Stomach (tissue), 4 donors: ENCODE measurements around the gene PROSER3.

Experiments
- CTCF ChIP-seq, 7 experiments: fragments of 450-650 bp in 4 of 7; fragments of 200-600 bp in 3 of 7; sonication (generic) in 3 of 7; IDR thresholded peaks; one replicate each; pipeline ENCODE4 v1.5.1; 2016 to 2019; ENCODE audit warnings: antibody characterized with exemption in 7 of 7, control low read depth in 2 of 7, mild to moderate bottlenecking in 1 of 7
- EP300 ChIP-seq: sonication (generic); formaldehyde crosslinking; IDR thresholded peaks from one replicate; pipeline ENCODE4 v1.6.1; 2017; ENCODE audit warnings: antibody characterized with exemption
- POLR2A ChIP-seq, 4 donors: fragments of 450-650 bp; IDR thresholded peaks; one replicate each; pipeline ENCODE4 v1.6.1; 2016; ENCODE audit warnings: antibody characterized with exemption in 4 of 4, control low read depth in 2 of 4, mild to moderate bottlenecking in 1 of 4, moderate library complexity in 1 of 4
- POLR2AphosphoS5 ChIP-seq, 3 donors: sonication (generic); formaldehyde crosslinking; IDR thresholded peaks; one replicate each; pipeline ENCODE4 v1.6.1; 2016; ENCODE audit warnings: antibody characterized with exemption in 3 of 3

DNA sequence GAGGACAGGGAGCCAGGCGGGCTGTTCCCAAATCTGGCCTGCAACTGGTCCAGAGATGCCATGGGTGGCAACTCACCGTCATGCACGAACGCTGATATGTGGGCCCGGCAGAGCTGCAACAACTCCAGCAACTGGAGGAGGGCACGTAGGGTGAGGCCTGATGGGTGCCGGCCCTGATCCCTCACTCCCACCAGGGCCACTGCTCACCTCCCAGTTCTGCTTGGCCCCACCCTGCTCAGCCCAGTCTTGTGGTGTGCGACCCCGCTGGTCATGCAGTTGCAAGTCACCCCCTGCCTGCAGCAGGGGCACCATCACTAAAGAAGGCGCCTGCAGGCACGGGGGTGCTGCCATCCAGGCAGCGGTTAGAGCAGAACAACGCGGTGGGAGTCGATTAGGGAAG lies 34.3 kb downstream of the PROSER3 start:
- TF ChIP-seq EP300: no peak
- no peak for TF ChIP-seq POLR2AphosphoS5 (IDR thresholded peaks at IDR 0.05)
- TF ChIP-seq CTCF (IDR thresholded peaks at IDR 0.05): no peak
- TF ChIP-seq POLR2A (IDR thresholded peaks at IDR 0.05): no peak
